ENCODE results near the gene POLD4.

Gene POLD4

DNA sequence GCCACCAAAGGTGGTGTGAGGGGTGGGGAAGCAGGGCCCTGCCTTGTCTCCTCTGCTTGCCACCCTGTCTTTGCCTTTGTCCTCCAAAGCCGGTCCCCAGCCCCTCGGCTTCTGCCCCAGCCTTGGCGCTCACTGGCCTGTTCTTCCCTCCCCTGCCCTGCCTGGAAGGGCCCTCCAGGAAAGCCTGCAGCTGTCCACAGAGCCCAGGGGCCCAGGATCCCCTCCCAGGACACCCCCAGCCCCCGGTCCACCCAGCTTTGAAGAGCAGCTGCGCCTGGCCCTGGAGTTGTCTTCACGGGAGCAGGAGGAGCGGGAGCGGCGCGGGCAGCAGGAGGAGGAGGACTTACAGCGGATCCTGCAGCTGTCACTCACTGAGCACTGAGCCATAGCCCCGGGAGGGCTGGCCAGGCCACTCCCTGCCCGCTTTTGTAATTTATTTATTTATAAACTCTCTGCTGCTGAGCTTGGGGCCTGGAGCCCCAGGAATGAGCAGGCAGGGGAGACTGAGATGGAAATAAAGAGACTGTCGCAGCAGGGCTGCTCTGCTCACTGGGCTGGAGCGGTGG, 51.3 kb downstream of the POLD4 start:
- DNase-seq (ENCODE audit: low spot score): no peak
- TF ChIP-seq, protein P1, sequence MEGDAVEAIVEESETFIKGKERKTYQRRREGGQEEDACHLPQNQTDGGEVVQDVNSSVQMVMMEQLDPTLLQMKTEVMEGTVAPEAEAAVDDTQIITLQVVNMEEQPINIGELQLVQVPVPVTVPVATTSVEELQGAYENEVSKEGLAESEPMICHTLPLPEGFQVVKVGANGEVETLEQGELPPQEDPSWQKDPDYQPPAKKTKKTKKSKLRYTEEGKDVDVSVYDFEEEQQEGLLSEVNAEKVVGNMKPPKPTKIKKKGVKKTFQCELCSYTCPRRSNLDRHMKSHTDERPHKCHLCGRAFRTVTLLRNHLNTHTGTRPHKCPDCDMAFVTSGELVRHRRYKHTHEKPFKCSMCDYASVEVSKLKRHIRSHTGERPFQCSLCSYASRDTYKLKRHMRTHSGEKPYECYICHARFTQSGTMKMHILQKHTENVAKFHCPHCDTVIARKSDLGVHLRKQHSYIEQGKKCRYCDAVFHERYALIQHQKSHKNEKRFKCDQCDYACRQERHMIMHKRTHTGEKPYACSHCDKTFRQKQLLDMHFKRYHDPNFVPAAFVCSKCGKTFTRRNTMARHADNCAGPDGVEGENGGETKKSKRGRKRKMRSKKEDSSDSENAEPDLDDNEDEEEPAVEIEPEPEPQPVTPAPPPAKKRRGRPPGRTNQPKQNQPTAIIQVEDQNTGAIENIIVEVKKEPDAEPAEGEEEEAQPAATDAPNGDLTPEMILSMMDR (IDR thresholded peaks at IDR 0.05; ENCODE audit: borderline replicate concordance, control extremely low read depth, extremely low read depth, insufficient read depth, missing control alignments): no peak
- in situ Hi-C loops (cut with MboI; ENCODE audit: low sequenced_read_pairs, unreplicated experiment): no loop called here

DNA sequence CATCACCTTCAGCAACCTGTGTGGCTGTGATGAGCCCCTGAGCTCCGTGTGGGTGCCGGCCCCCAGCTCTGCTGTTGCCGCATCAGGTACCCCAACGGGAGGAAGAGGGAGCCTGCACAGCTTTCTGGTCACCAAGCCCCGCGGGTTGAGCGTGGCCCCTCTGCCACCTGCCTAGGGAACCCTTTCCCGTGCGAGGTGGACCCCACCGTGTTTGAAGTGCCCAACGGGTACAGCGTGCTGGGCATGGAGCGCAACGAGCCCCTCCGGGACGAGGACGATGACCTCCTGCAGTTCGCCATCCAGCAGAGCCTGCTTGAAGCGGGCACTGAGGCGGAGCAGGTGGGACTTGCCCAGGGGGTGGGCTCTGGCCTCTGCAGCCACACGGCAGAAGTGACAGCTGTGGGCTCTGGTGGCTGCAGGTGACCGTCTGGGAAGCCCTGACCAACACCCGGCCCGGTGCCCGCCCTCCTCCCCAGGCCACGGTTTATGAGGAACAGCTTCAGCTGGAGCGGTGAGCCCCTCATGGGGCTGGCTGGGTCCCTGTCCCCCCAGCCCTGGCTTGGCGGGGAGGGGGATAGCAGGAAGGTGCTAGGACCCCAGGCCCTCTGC, 51.9 kb downstream of the POLD4 start:
- DNase-seq (ENCODE audit: low spot score): no peak
- TF ChIP-seq, protein P1 (IDR thresholded peaks at IDR 0.05; ENCODE audit: borderline replicate concordance, control extremely low read depth, extremely low read depth, insufficient read depth, missing control alignments): no peak
- in situ Hi-C loops (cut with MboI; ENCODE audit: low sequenced_read_pairs, unreplicated experiment): no loop called here
